Hepatocyte (in vitro differentiated cells): ENCODE measurements around the gene POLK. TPM values are rescaled to one million over a fixed set of nuclear protein-coding genes. Genes with fewer than 3 reads are reported as not detected.
A peak's percentile ranks its signal among the peaks of the same experiment; 100 is the strongest.

ENCODE experiments used
- DNase-seq: peaks from one replicate; pipeline ENCODE4 v3.0.0-alpha.2; 2016; ENCODE audit warnings: low spot score
- H2AFZ ChIP-seq: fragments of 200-600 bp; sonication (generic); 2 replicates; pipeline ENCODE4 v1.6.0; 2016; ENCODE audit warnings: antibody characterized with exemption, mild to moderate bottlenecking
- H3K27ac ChIP-seq: fragments of 200-600 bp; sonication (generic); 2 replicates; pipeline ENCODE4 v1.5.1; 2016; ENCODE audit warnings: mild to moderate bottlenecking
- H3K27me3 ChIP-seq: fragments of 200-600 bp; sonication (generic); 2 replicates; pipeline ENCODE4 v1.6.1; 2016
- H3K36me3 ChIP-seq: fragments of 200-600 bp; sonication (generic); replicated peaks from 2 replicates; pipeline ENCODE4 v1.5.1; 2016; ENCODE audit warnings: low read depth; ENCODE audit not compliant: insufficient read depth
- H3K4me1 ChIP-seq: fragments of 200-600 bp; sonication (generic); 2 replicates; pipeline ENCODE4 v1.5.1; 2016; ENCODE audit warnings: mild to moderate bottlenecking, moderate library complexity; ENCODE audit not compliant: insufficient read depth
- H3K4me2 ChIP-seq: fragments of 200-600 bp; sonication (generic); 2 replicates; pipeline ENCODE4 v1.6.0; 2016
- H3K4me3 ChIP-seq: fragments of 200-600 bp; sonication (generic); 2 replicates; pipeline ENCODE4 v1.5.1; 2016; ENCODE audit warnings: mild to moderate bottlenecking
- H3K79me2 ChIP-seq: fragments of 200-600 bp; sonication (generic); 2 replicates; pipeline ENCODE4 v1.6.0; 2017; ENCODE audit warnings: mild to moderate bottlenecking
- H3K9me2 ChIP-seq: fragments of 200-600 bp; sonication (generic); replicated peaks from 2 replicates; pipeline ENCODE4 v1.6.0; 2017; ENCODE audit warnings: mild to moderate bottlenecking; ENCODE audit not compliant: insufficient read depth
- H3K9me3 ChIP-seq: fragments of 200-600 bp; sonication (generic); 2 replicates; pipeline ENCODE4 v1.5.1; 2016; ENCODE audit warnings: low read depth, mild to moderate bottlenecking
- H4K20me1 ChIP-seq: fragments of 200-600 bp; sonication (generic); 2 replicates; pipeline ENCODE4 v1.6.0; 2016; ENCODE audit warnings: mild to moderate bottlenecking; ENCODE audit not compliant: insufficient read depth, poor library complexity, severe bottlenecking
- CTCF ChIP-seq: fragments of 200-600 bp; sonication (generic); IDR thresholded peaks from 2 replicates; pipeline ENCODE4 v1.5.1; 2016; ENCODE audit warnings: antibody characterized with exemption, mild to moderate bottlenecking; ENCODE audit not compliant: poor library complexity
- EZH2 ChIP-seq: fragments of 200-600 bp; sonication (generic); IDR thresholded peaks from 2 replicates; pipeline ENCODE4 v1.6.1; 2016; ENCODE audit warnings: antibody characterized with exemption, mild to moderate bottlenecking, borderline replicate concordance
- EZH2phosphoT487 ChIP-seq: fragments of 200-600 bp; sonication (generic); IDR thresholded peaks from one replicate; pipeline ENCODE4 v1.6.1; 2018; ENCODE audit warnings: antibody characterized with exemption, mild to moderate bottlenecking, low read depth, moderate library complexity; ENCODE audit not compliant: unreplicated experiment, severe bottlenecking
- WGBS: methylation state at CpG from one replicate; pipeline ENCODE4 v1.1.6; 2016; ENCODE audit warnings: low lambda C conversion rate; ENCODE audit errors: missing lambda C conversion rate; 5-methylcytosine and 5-hydroxymethylcytosine counted together
- polyA plus RNA-seq: library from polyadenylated mRNA; unstranded; fragments of >200 nt; fragmentation: Nextera tagmentation; extraction: Ambion mirVana; gene quantifications from 2 replicates; pipeline ENCODE4 v1.2.1, GENCODE V29; 2016
- total RNA-seq: library from RNA; depleted of rRNA; stranded (reverse); fragments of >200 nt; gene quantifications from 2 replicates; pipeline ENCODE4 v1.2.3, GENCODE V29; 2014

POLK gene
- total and polyA plus RNA-seq, 2 experiments from 2014 or later, result 9.0 to 27.1 TPM

GRCh38 chr5:75522025-75522424 lies 10.3 kb downstream of the POLK start:
- Histone ChIP-seq H4K20me1 (peaks cover 5% of the 10 kb centered on the region), H3K27ac (no peak overlapping the region), H3K4me1 (no peaks in the 10 kb centered on the region), H3K36me3 (no peaks in the 10 kb centered on the region), H3K4me3 (no peak overlapping the region), H2AFZ (no peak overlapping the region), H3K4me2 (no peak overlapping the region), H3K79me2 (peaks cover 89% of the 10 kb centered on the region), H3K9me2 (no peaks in the 10 kb centered on the region), H3K9me3 (peaks cover 11% of the 10 kb centered on the region), H3K27me3 (no peaks in the 10 kb centered on the region)
- no peak for DNase-seq
- no peak for TF ChIP-seq EZH2
- TF ChIP-seq CTCF, result no peak
- TF ChIP-seq EZH2phosphoT487, result no peak

GRCh38 chr5:75522542-75522941 lies 10.9 kb downstream of the POLK start:
- no peak overlapping the region for H3K27ac ChIP-seq
- H3K36me3 ChIP-seq, result no peaks in the 10 kb centered on the region
- no peak overlapping the region for H2AFZ ChIP-seq
- H3K9me2 ChIP-seq, result no peaks in the 10 kb centered on the region
- H3K27me3 ChIP-seq, result no peaks in the 10 kb centered on the region
- H4K20me1 ChIP-seq, result peaks cover 5% of the 10 kb centered on the region
- H3K79me2 ChIP-seq, result peaks cover 89% of the 10 kb centered on the region
- TF ChIP-seq EZH2 (no peak), EZH2phosphoT487 (no peak), CTCF (no peak)
- no peaks in the 10 kb centered on the region for H3K4me1 ChIP-seq
- 89% methylated on average over 1 of the region's 1 CpG for WGBS
- H3K4me3 ChIP-seq, result no peak overlapping the region
- H3K9me3 ChIP-seq, result peaks cover 11% of the 10 kb centered on the region
- no peak overlapping the region for H3K4me2 ChIP-seq
- no peak for DNase-seq

- Histone ChIP-seq H3K4me2 (peak overlapping the region; percentile 21), H3K4me1 (no peaks in the 10 kb centered on the region), H3K9me2 (no peaks in the 10 kb centered on the region), H3K9me3 (peaks cover 11% of the 10 kb centered on the region), H3K27ac (no peak overlapping the region), H4K20me1 (peaks cover 5% of the 10 kb centered on the region), H3K79me2 (peaks cover 84% of the 10 kb centered on the region), H3K4me3 (no peak overlapping the region), H3K36me3 (no peaks in the 10 kb centered on the region), H3K27me3 (no peaks in the 10 kb centered on the region), H2AFZ (no peak overlapping the region)
- DNase-seq, result no peak
- no peak for TF ChIP-seq CTCF
- no peak for TF ChIP-seq EZH2
- TF ChIP-seq EZH2phosphoT487, result no peak
- WGBS, result 72% methylated on average over 1 of the region's 1 CpG
Observed at GRCh38 chr5:75523275-75523674, 11.6 kb downstream of the POLK start.

- no peak for TF ChIP-seq EZH2
- TF ChIP-seq EZH2phosphoT487, result no peak
- TF ChIP-seq CTCF, result no peak
- Histone ChIP-seq H3K4me3 (no peak overlapping the region), H3K4me1 (no peaks in the 10 kb centered on the region), H3K36me3 (no peaks in the 10 kb centered on the region), H4K20me1 (peaks cover 5% of the 10 kb centered on the region), H3K4me2 (no peak overlapping the region), H3K9me2 (no peaks in the 10 kb centered on the region), H2AFZ (no peak overlapping the region), H3K27me3 (no peaks in the 10 kb centered on the region), H3K27ac (no peak overlapping the region), H3K79me2 (peaks cover 81% of the 10 kb centered on the region), H3K9me3 (peaks cover 11% of the 10 kb centered on the region)
- 83% methylated on average over 3 of the region's 3 CpGs for WGBS
- no peak for DNase-seq
Observed at GRCh38 chr5:75524071-75524470, 12.4 kb downstream of the POLK start.
